Measurements from ENCODE around the gene ZNF207.
A peak's percentile ranks its signal among the peaks of the same experiment; 100 is the strongest.
"Not testable (repeated sequence)": the region's sequence is repeated elsewhere in the genome, so short reads cannot be mapped to it uniquely, and the experiment has no call there.

ZNF207 gene

DNA sequence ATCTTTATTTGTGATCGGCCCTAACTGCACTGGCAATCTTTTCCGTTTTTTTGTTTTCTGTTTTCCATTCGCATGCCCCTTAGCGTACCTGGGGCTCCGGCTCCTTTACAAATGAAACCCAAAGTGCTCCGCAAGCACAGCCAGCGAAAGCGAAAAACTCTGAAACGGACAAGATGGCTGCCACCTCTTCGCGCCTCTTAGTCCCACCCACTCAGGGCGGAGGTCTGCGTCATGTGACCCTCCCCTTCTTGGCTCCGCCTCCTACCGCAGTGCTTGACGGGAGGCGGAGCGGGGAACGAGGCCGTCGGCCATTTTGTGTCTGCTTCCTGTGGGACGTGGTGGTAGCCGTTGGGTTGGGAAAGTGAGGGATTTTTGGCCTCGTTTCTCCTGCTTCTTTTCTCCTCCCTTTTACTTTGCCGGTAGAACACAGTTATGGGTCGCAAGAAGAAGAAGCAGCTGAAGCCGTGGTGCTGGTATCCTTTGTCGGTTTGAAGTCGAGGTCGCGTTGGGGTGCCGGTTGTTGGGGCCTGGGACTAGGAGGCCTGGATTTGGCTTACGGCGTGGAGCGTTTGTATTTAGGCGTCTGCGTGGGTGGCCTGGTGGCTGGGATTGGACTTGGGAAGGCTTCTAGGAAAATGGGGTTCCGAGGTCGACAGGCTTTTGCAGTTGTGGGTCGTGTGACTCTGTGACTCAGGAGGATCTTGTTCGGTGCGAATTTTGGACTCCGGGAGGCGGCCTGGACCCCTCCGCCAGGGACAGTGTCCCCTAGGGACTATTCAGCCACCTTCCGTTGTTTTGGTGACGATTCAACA is at the start of gene ZNF207:
Gene ZNF207, plus strand, starts transcription at position 304 of the 812 bp plus-strand sequence. Its CDS starts 129 bp downstream, at position 433.
- DNase-seq, result peak; percentile 95 to 96

DNA sequence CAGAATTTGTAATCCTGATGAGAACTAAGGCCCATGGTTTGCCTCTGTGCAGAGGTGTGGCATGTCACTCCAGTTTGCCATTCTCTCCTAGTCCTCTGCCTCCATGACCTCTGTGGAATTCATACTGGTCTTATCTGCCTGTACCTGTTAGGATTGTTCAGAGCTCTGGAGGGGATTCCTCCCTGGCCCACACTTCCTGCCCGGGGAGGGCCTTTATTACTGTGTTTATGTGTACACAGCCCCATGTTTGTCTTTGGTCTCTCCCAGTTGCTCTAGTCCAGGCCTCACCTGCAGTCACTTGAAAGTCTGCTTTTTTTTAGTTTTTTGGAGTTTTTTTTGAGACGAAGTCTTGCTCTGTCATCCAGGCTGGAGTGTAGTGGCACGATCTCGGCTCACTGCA is 47.9 kb upstream of the ZNF207 start:
- DNase-seq, result no peak

DNA sequence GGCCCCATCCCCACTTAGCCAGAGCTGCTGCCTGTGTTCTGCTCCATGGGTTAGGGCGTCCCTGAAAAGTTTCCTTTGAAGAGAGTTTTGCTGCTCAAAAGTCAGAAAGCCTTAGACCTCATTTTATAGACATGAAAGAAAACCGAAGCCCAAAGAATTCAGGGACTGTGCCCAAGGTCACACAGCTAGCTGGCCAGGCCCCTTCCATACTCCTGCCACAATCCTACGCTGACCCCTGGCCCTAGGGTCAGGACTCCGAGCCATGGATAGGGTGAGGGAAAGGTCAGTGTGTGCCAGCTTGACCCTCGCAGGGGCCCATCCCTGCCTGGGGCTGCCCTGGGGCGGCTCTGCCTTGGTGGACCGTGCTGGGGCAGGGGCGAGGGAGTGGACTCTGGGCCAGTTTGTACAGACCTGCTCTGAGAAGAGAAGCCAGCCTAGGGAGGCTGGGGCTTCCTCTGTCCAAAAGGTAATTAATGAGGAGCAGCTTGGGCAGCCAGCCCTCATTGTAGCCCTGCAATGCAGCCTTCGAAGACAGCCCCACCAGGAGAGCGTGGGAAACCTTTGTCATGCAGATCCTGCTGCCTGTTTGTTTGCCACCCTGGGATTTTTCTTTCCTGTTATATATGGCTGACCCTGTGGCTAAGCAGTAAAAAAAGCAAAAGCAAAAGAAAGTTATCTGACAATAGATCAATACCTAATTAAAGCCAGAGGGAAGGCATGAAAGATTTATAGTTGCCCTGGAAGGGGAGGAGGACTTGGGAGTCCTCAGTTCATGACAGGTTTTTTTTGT is 46.9 kb upstream of the ZNF207 start:
- no peak for DNase-seq

DNA sequence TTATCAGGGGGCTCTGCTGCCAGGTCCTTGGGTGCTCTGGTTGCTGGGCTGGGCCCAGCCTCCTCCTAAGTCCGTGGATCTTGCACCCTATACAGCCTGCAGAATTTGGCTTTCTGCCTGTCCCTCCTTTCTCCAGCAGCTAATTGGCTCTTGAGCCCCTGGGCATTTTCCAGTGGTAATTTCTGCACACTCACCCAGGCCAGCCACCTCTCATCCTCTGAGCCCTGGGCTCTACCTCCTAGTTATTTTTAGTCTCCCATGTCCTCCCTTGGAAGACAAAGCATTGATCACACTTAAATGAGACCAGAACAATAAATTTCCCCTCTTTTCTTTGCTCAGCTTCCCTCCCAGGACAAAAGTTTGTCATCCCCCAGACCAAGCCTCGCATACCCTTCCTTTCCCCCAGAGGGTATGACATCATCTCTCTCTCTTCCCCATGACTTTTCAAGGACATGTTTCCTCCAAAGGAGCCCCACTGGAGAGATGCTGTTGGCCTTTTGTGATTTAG is 46.1 kb upstream of the ZNF207 start:
- DNase-seq, result no peak

DNA sequence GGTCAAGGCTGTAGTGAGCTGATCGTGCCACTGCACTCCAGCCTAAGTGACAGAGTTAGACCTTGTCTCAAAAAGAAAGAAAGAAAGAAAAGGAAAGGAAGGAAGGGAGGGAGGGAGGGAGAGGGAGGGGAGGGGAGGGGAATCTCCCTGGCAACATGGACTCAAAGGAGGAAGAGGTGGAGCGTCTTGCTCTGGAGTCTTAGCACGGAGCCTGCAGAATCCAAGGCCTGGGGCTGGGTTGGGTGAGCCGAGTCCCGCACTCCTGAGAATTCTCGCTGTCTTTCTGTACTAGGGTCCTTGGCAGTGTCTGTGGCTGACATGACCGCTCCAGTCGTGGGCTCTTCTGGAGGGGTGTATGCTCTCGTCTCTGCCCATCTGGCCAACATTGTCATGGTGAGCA is 44.9 kb upstream of the ZNF207 start:
- DNase-seq, result no peak

DNA sequence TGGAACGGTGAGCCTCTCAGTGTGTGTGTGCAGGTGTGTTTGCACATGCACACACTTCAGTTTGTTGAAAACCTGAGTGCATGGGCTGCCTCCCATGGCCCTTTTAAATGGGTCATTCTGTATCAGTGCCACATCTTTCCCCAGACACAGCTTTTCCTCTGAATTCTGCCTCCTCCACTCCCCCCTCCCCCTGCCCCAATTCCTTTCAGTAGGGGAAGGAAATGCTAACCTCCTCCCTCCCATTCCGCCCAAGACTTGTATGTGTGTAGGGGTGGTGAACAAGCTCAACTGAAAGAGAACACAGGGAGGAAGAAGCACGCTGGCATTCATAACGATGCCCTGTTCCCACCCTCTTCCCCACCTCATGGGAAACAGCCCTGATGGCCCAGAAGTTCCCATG is 42.3 kb upstream of the ZNF207 start:
- DNase-seq, result no peak

DNA sequence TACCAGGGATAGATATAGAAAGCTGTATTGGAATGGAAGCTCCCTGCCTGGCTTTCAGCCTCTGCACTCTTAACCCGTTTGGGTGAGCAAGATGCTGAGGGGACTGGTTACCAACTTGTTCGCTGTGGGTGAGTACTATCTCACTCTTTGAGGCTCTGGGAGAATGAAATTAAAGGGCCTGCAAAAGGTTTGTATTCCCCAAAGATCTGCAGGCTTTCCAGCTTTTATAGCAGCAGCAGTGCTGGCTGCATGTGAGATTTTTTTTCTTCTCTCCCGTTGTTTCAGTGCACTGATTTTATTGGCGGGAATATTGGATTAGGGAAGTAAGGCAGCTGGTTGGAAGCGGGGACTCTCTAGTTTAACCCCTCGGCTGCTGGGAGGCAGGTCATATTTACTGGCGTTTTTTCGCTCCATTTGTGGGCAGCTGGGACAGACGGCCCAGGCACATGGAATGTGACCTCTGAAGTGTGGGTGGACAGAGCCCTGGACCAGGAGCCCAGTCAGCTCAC is 38.9 kb upstream of the ZNF207 start:
- DNase-seq, result no peak

DNA sequence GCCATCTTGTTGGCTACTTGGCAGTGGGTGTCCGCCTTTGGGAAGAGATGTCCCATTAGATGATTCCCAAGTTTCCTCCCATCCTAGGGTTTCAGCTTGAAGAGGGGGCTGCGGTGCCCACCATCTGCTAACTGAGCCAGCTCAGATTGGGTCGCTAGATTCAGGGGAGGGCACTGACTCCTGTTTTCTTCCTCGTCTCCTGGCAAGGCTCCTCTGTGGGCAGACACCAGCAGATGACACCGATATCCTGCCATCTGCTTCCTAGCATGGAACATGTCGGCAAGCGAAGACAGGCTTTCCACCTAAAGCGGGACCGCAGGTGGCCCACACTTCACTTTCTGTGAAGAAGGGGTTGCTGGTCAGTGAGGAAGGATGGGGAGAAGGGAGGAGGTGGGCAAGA is 35.3 kb upstream of the ZNF207 start:
- DNase-seq, result no peak

DNA sequence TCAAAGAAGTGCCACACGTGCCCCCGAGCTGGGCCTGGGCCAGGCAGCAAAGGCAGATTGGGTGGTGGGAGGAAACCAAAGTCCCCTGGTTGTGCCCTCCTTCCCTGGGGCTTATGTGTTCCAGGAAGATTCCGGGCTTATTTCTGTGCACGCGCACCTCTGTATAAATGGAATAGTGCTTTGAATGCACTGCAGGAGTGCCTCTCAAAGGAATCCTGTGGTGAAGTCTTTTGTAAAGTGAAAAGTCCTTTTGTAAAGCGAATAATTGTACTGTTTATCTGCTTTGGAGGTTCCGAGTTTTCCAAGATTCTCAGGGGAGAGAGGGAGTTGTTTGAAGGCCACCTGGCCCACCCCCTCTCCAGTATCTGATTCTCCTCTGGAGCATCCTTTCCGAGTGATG is 34.8 kb upstream of the ZNF207 start:
- DNase-seq, result no peak

DNA sequence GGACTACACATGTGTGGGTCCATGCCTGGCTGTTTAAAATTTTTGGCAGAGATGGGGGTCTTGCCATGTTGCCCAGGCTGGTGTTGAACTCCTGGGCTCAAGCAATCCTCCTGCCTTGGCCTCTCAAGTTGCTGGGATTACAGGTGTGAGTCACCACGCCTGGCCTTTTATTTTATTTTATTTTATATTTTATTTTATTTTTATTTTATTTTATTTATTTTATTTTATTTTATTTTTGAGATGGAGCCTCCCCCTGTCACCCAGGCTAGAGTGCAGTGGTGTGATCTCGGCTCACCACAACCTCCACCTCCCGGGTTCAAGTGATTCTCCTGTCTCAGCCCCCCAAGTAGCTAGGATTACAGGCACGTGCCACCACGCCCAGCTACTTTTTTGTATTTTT is 33.3 kb upstream of the ZNF207 start:
- not testable (repeated sequence) for DNase-seq

DNA sequence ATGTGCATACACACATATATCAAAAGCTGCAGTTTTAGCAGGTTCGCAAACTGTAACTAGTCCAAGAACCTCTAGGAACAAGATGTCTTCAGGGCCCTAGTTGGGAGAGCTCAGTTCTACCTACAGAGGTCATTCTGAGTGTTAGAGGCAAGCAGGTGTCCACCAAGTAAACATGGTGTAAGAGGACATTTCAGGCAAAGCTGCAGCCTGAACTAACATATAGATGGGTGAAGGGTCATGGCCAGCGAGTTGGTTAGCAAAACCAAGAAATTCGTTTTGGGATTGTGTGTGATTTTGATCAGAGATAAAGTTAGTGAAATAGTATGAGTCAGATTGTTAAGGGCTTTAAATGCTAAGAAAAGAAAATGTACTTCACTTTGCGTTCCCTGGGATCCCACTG is 32.6 kb upstream of the ZNF207 start:
- no peak for DNase-seq

DNA sequence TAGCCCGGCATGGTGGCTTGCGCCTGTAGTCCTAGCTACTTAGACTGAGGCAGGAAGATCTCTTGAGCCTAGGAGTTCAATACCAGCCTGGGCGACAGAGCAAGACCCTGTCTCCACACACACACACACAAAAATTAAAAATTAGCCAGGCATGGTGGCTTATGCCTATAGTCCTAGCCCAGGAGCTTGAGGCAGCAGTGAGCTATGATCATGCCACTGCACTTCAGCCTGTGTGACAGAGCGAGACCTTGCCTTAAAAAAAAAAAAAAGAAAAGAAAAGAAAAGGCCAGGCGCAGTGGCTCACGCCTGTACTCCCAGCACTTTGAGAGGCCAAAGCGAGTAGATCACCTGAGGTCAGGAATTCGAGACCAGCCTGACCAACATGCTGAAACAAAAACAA is 31.9 kb upstream of the ZNF207 start:
- no peak for DNase-seq

DNA sequence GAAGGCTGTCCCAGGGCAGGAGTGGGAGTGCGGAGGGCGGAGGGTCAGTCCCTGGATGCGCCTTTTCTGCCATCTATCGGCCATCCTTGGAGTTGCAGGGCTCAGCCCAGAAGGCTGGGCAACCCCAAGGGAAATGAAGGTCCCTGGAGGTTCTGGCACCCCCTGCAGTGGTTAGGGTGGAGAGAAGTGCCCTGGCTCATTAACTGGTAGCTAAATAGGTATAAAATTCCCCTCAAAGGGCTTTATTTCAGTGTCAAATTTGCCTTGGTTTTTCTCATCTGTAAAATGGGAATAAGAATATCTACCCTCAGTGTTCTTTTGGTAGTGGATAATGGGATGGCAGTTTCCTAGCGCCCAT is 30.4 kb upstream of the ZNF207 start:
- DNase-seq, result peak; percentile 79

DNA sequence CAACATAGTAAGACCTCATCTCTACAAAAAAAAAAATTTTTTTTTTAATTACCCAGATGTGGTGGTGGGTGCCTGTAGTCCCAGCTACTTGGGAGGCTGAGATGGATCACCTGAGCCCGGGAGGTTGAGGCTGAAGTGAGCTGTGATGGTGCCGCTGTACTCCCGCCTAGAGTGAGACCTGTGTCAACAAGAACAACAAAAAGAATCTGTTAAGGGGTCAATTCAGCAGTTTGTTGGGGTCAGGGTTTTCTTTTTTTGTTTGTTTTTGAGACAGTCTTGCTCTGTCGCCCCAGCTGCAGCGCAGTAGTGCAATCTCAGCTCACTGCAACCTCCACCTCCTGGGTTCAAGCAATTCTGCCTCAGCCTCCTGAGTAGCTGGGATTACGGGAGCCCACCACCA is 29.9 kb upstream of the ZNF207 start:
- DNase-seq, result not testable (repeated sequence)

DNA sequence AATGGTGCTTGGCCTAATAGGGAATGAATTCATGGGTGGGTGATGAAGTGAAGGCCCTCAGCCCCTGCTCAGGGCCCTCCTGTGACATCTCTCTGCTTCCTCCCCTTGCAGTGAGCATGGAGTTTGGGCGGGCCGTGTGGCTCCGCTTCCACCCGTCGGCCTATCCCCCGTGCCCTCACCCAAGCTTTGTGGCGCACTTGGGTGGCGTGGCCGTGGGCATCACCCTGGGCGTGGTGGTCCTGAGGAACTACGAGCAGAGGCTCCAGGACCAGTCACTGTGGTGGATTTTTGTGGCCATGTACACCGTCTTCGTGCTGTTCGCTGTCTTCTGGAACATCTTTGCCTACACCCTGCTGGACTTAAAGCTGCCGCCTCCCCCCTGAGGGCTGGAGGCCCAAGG is 29.1 kb upstream of the ZNF207 start:
- no peak for DNase-seq

DNA sequence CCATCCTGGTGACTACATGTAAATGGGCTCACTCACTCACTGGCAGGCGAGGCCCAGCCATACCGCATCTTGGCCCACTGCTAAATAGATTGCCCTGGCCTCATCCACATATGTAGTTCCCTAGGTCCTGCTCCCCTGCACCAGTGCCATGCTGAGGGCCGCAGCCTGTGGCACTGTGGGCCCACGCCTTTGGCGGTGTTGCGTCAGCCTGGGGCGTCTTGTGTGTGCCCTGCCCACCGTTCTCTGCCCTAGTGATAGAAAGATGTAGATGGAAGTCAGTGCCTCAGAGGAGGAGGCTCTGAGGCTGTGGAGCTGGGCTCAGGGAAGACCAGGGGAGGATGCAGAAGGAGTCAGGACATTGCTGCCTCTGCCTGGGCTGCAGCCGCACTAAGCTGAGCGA is 26.9 kb upstream of the ZNF207 start:
- DNase-seq, result no peak

DNA sequence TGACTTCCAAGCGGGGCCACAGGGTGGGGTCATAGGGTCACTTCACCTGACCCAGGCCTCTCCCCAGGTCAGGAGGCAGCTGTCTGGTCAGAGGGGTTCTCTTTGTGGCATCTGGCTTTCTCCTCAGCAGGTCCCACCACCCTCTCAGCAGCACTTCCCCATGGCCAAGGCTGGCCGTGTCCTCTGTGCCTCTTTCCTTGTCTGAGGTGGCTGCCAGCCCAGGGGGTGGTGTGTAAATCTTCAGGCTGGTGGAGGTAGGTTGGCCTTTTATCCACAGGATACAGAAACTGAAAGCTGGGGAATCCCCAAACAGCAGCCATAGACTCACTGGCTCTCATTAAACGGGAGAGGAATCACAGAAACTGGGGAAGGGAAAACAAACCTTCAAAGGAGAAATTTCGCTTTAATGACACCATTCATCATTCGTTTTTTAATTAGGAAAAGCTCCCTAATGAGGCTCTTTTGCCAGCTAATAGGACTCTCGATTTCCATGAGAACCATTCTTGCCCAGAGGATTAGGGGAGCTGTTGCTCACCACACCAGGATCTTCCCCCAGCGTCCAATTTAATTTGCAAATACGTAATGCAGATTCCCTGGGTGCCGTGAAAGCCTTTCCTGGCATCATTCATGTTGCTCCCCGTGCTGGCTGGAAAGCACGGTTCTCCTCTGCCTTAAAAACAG is 26.0 kb upstream of the ZNF207 start:
- DNase-seq, result peak; percentile 33 to 49

DNA sequence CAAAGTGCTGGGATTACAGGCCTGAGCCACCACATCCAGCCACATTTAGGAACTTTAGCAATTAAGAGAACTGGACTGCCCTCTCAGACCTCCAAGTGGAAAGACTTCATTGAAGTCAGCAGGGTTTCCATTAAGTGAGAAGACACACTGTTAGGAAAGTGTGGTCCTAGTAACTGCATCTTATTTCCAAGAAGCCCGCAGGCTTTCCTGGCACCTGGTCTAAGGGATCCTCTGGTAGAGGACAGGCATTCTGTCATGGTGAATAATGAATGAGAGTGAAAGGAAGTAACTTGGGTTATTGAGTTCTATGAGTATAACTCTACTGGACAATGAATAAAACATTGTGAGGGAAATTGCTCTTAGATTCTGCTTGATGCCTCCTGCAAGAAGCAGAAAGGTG is 22.0 kb upstream of the ZNF207 start:
- DNase-seq, result no peak

DNA sequence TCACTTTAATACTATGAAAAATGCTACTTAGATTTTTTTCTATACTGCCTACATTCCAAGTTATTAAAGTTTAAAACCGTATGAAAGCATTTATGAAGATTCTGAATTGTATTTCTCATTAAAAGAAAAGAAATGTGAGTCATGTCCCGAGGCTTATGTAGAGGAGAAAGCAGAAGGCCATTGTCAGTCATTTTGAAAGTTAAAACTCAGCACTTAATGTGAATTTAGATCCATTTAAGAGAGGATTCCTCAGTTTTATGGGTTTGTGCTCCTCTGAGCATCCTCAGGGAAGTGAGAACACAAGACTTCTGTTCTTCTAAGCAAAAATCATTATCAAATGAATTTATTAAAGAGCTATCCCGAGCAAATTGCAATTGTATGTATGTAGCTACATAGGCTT is 19.8 kb upstream of the ZNF207 start:
- no peak for DNase-seq

DNA sequence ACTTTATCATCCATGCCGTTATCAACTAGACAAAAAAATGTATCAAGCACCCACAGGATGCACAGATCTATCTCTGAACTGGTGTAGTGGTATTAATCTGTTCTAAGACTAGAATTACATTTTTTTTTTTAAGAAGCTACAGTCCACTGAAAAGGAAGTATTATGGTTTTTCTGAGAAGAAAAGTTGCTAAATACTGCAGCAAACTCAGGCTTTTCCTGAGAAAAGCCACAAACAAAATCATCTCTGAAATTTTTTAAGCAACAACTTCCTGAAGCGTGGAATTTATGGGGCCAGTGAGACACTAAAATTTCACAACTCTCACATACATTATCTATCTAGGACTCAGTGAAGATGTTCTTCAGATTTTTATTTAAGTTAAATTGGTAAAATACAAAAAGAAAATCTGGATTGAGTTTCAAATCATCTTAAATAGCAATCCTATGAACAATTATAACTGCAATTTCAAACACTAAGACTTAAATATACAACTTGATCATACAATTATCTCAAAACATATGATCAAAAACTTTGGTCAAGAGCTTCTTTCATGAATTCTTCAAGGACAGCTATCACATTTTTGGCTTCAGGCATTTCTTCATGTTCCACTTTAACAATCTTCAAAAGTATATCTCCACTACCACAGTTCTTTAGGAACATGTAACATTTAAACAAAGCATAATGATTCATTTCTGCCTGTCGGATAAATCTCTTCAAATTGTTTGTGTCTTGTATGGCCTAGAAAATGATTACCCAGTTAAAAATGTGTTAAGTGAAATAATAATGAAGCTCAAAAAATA is 18.5 kb upstream of the ZNF207 start:
- DNase-seq, result no peak

DNA sequence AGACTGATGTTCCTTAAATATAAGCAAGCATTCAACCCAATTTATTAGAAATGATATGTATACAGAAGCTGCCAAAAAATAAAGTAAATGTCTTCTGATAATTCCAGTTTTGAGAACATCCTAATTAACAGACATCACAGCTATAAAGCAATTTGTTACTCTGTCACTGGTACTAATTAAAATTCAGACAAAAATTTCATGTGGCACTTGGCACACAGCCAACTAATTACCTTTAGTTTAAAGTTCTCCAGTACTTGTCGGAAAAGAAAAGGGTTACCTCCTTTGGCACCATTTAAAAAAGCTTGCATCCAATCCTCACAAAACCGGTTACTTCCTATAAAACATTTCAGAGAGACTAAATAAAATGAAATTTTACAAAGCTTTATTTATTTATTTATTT is 16.8 kb upstream of the ZNF207 start:
- DNase-seq, result no peak

DNA sequence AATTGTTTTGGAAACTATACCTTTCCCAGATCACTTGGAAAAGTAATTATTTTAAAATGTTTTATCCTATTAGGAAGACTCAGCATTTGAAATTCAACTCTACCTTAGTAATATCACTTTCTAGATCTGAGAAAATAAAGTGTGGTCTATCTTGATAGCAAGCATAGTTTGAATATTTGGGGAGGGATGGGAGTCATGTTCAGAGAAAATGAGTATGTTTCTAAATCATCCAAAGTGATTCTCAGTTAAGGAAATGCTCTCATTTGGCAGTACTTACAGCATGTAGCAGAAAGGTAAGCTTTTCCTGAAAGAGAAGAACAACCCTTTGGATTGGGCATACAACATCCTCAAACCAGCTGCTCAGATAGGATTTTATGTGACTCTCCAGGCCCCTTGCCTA is 14.9 kb upstream of the ZNF207 start:
- DNase-seq, result no peak

DNA sequence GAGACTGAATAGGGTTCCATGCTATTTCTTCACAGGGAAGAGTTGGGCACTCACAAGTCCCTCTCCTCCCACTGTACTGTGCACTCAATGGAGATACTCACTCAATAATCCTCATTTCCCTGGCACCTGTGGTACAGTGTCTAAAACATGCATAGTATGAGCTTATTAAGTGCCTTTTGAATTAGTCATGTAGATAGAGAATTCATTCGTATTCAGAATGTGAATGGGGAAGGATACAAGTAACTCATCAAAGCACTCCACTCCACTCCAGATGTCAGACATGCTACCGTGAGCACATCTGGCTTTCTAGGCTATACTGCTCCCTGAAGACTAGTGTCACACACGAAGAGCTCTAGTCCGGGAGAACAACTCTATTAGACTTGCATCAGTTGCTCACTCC is 14.3 kb upstream of the ZNF207 start:
- DNase-seq, result no peak
